Measurements from ENCODE around the gene AZU1.

DNA sequence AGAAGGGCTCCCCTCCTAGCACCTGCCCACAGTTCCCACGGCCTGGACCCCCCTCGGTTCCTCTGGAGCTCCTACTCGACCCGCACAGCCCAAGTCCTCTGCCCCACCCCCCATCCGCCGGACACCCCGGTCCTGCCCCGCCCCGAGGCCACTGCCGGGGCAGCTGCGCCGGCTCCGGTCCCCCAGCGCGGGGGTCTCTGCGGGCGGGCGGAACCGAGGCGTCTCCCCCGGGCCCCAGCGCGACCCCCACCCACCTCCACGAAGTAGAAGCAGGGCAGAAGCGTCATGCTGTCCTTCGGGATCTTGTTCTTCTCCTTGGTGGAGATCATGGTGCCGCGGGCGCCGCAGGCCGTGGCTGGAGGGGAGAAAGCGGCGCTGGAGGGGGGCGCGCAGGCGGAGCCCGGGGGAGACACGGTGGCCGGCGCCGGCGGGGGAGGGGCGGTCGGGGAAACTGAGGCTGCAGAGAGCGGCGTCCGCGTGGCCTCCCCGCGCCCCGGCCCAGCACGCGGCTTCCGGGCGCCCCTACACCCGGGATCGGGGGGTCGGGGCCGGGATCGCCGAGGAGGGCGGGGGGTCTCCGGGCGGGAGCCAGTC, 6.3 kb upstream of the AZU1 start:
- TF ChIP-seq POLR2A (IDR thresholded peaks at IDR 0.05; ENCODE audit: low read length): no peak
- TF ChIP-seq GATA1 (IDR thresholded peaks at IDR 0.05; ENCODE audit: low read depth, low read length): no peak

Measured in erythroblast (primary cell).